T-helper 1 cell treated with Interleukin-12 subunit alpha and Interleukin-12 subunit beta and Interleukin-4 antibody, amounts not matched to agents 30 ng/mL and 1 ng/mL, for 36 hours (primary cell): ENCODE data around the gene NPB. TPM values are rescaled to one million over a fixed set of nuclear protein-coding genes. Genes with fewer than 3 reads are reported as not detected.

ENCODE experiments used
- intact Hi-C: fragments of 100-400 bp; cut with micrococcal nuclease; formaldehyde crosslinking; loops from one replicate; pipeline ENCODE4 v1.15.1; 2024
- total RNA-seq: library from RNA; stranded (reverse); gene quantifications from 2 replicates; pipeline ENCODE4 v1.2.3, GENCODE V29; 2022

Gene NPB
- total RNA-seq, 1 donor from 2014 or later, result 0.32 TPM

DNA sequence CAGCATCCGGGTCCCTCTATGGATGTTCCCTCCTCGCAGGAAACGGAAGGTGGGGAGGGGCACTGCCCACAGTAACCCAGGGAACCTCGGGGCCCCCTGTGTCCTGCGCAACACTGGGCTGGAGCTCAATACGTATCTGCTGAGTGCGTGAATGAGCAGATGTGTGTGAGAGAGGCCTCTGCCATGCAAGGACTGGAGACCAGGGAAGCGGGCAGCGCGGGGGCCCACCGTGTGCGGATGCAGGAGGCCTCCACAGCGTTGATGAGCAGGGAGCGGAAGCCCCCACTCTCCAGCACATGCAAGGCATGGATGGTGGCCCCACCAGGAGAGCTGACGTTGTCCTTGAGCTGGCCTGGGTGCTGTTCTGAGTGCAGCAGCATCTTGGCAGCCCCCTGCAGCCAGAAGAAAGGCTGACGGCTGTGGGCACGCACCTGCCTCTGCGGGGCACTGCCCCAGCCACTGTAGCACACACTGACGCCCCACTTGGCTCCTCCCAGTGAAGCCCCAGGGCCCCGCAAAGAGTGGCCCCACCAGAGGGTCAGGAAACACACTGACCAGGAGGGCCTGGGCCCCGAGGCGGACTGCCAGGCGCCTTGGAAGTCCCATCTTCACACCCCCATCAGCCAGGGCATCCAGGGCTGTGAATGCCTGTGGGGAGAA is 32.2 kb downstream of the NPB start:
- intact Hi-C loops, result no loop called here

DNA sequence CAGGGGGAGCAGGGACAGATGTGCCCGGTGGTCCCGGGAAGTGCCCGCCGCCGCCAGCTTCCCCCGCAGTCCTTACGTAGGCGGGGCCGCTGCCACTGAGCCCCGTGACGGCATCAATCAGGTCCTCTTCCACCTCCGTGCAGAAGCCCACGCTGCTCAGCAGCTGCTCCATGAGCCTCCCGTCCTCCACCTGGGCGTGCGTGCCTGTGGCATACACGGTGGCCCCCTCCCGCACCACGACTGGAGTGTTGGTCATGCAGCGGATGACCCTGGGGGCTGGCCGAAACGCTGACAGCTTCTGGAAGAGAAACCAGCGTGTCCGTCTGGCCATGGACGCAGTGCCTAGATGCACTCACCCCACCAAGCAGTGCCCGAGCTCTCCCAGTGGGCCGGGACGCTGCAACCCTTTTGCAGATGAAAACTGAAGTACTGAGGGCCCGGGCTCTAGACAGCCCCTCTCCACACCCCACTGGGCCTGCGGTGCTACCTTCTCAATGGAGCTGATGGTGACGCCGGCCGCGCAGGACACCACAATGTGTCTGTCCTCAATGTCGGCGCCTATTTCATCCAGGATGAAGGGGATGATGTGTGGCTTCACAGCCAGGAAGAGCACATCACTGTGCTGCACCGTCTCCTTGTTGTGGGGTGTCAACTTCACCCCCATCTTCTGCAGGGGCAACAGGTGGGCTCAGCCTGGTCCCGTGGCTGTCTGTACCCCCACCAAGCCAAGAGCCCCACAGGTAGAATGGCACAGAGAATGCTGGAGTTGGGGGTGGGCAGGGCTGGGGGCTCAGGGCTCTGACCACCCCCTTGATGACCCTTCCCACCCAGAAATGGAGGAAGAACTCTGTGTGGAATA is 33.0 kb downstream of the NPB start:
- intact Hi-C loops, result no loop called here

DNA sequence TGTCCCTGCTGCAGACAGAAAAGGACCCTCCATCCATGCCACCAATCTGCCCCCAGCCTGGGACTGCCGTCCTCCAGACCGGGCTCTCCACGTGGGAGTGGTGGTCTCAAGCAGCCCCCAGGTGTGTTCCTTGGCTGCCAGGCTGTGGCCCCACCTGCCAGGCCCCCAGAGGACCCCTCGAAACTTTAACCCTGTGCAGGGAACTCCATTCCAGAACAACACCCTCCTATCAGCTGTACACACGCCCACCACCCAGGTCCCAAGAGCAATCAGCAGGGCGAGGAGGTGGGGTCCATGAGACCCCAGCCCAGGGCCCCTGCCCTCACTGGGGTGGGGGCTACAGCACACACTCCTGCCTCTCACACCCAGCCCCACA is 33.7 kb downstream of the NPB start:
- intact Hi-C loops, result loop anchor here (2.0 kb wide), 1 partner anchor 41 kb away; the partner anchor contains the start of gene ASPSCR1

DNA sequence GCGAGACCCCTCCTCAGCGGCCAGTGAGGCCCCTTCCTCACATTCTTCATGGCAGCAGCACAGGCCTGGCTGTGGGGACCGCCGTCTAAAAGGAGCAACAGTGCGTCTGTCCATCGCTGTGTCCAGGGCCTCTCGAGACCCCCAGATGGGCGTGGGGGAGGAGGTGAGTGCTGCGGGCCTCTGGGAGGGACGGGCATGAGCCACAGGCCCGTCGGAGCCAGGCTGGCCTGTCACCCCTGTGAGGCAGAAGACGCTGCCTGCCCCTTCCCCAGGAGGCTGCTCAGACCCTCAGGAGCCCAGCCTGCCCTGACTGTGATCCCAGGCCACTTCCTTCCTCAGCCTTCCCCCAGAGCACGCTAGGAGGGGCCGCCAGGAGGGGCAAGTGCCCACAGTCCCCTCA is 37.2 kb downstream of the NPB start:
- intact Hi-C loops, result no loop called here

DNA sequence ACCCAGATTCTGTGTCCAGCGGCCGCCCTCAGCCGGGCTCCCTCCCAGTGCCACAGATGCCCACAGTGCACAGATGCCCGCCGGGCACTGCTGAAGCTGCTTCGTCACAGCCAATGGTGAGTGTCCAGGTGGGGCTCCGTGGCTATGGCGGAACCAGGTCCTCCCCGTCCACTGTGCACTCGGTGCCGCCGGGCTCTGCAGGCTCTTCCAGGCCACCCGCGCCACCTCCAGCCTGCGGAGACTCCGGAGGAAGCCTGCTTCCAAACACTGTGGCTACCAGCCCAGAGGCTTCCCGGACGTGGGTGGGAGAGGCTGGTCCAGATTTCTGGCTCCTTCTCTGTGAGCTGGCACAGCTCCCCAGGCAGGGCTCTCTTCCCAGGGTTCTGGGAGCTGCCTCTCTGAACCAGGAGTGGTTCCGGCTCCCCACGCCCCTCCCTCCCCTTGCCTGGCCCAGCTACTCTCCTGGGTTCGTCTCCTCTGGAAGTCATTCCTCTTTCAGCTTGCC is 37.9 kb downstream of the NPB start:
- intact Hi-C loops, result no loop called here

DNA sequence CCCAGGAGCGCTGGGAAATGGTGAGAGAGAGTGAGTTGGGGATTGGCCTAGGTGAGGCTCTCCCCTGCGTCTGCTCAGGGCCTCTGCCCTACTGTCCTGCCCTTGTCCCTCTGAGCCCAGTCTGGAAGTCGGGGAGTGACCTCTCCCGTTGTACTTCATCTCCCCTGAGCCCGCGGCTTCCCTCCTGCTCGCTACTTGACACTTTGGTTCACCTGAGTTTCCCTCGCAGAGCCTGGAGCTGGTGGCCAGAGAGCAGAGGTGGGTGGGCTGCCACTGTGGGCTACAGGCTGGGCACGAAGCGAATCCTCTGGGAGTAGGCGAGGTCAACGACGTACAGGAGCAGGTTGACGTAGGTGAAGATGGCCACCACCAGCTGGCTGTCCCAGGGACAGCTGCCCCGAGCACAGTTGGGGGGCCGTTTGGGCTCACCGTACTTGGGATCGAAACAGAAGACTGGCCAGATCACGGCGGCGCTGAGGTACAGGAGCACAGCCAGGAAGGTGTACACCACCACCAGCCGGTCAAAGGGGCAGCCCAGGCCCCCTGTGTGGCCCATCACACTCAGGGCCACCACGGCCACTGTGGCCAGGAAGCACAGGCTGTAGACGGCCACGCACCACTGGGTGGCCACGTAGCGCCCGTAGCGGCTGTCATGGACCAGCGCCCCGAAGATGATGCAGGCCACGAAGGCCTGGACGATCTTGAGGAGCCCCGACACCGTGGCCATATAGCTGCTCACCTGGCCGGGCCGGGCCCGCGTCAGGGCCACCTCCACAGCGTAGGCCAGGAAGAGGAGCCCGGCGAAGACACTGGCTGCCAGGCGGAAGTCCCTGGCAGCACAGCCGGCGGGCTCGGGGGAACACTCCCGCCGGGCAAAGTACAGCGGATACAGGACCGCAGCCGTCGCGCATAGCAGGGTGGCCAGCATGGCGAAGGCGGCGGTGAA is 38.8 kb downstream of the NPB start:
- intact Hi-C loops, result no loop called here

DNA sequence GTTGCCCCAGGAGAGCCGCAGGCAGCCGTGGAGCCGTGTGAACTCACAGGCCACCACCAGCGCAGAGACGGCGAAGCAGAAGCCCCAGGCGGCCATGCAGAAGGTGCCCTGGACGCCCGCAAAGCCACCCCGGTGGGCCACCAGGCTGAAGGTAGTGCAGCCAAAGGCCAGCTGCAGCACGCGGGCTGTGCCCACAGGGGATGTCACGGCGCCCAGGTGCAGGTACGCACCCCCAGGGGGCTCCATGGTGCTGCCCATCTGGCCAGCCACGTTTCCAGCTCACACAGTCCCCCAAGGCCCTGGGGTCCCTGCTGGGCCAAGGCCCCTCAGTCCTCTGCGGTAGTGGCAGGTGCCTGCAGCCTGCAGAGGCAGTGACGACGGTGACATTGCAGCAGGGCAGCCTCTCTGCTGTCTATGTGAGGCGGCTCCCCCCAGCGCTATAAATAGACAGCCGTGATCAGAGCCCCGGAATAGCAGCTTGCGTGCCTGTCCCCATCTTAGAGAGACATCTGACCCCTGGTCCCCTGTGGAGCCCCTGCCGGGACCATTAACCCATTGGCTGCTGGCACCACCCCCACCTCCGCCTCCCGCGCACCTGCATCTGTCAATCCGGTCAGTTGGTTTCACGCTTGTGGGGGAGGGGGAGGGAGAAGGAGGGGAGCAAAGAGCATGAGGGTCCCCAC is 39.6 kb downstream of the NPB start:
- intact Hi-C loops, result no loop called here

DNA sequence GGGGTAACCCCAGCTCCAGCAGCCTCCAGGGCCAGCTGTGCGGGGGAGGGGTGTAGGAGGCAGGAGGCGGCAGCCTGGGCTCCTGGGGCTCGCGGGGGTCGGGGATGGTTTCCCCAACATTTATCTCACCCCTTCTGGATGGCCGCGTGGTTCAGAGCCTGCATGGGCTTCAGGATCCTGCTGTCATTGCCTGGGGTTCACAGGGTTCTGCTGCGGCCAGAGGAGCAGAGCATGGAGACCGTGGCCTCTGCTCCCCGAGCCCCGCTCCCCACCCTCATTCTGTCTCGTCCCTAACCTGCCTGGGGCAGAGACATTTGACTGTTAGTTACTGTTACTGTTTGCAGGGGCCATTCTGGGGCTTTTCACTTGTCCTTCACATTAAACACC is 40.1 kb downstream of the NPB start:
- intact Hi-C loops, result no loop called here

DNA sequence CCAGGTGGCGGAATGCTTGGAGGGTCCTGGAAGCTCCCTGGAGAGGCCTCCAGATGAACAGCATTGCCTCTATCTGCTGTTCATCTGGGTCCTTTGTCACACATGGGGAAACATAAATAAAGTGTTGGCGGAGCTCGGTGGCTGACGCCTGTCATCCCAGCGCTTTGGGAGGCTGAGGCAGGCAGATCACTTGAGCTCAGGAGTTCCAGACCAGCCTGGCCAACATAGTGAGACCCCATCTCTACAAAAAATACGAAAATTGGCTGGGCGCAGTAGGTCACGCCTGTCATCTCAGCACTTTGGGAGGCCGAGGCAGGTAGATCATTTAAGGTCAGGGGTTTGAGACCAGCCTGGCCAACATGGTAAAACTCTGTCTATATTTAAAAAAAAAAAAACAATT is 42.8 kb downstream of the NPB start:
- intact Hi-C loops, result no loop called here

DNA sequence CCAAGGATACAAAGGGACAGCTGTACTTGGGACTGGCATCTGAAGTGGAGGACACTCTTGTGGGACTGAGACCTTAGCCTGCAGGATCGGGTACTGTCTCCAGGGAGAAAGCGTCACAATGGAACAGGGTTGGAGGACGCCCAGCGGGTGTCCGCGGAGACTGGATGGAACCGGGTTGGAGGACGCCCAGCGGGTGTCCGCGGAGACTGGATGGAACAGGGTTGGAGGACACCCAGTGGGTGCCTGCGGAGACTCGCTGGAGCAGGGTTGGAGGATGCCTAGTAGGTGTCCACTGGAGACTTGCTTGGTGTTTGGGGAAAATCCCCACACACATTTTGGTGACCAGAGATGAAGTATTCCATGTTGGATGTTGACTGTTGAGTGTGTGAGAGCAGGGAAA is 45.2 kb downstream of the NPB start, which contains the start of gene MYADML2:
Gene MYADML2, minus strand, starts transcription at position 45 of the 400 bp plus-strand sequence. CDS start 5,492 bp downstream, outside the sequence.
- intact Hi-C loops, result no loop called here

DNA sequence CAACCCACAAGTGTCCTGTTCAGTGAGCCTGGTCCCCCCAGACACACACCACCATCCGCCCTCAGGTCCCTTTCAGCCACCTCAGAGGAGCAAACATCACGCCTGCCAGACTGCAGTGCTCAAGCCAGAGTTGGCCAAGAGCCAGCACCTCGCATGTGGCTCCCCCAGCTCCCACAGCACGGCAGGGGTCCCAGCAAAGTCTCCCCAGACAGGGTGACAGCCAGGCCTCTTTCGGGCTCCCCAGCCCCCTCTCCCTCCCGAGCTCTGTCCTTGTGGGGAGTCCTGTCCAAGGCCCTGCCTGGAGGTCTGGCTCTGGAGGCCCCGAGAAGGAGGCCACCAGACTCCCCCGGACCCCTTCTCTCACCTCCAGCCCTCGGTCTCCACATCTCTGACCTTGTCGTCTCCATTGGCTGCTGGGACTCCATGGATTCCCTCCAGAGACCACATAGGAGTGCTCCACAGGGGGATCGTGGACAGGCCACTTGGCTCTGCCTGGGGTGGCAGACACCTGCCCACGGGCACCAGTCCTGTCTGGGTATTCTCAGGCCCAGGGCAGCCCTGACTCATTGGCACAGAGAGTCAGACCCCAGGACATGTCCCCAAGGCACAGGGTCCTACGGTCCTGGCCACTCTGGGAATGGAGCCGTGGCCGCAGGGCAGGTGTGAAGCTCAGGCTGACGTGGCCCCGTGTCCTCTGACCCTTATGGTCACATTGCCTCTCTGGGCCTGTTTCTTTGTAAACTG is 46.8 kb downstream of the NPB start:
- intact Hi-C loops, result no loop called here

DNA sequence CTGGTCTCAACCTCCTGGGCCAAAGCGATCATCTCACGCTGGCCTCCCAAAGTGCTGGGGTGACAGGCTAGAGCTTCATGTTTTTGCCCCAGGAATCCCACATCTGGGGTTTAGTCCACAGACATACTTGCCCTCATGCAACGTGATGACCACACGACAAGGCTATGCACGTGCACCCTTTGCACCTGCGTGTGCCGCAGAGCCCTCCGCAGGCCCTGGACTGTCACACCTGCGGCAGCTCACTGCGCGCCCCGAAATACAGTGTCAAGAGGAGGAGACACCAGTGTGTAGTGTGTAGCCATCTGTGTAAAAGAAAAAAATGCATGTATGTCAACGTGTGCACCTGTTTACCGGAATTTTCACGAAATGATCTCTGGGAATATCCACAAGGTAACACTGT is 48.5 kb downstream of the NPB start:
- intact Hi-C loops, result no loop called here

DNA sequence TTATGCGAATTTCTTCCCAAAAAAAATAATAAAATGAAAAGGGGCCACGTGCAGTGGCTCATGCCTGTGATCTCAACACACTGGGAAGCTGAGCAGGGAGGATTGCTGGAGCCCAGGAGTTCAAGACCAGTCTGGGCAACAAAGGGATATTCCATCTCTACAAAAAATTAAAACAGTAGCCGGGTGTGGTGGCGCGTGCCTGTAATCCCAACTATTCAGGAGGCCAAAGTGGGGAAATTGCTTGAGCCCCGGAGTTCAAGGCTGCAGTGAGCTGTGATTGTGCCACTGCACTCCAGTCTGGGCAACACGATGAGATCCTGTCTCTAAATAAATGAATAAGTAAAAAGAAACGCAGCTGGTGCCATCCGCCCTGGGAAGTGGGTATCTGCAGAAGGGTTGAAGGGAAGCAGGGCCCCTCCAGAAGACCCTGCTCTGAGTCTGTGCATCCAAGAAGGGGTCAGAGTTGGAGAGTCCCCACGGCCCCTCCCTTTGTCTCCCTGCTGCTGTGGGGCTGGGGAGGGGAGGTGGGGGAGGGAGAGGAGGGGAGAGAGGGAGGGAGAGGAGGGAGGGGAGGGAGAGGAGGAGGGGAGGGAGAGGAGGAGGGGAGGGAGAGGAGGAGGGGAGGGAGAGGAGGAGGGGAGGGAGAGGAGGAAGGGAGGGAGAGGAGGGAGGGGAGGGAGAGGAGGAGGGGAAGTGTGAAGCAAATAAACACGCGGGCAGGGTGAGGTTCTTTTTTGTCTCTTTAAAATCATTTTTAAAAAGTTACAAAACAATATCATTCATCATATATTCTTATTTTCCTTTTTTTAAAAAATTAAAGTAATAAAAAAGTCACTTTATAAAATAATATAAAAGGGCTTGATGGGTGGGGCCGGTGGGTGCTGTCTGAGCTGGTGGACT is 50.0 kb downstream of the NPB start:
- intact Hi-C loops, result no loop called here

Other genes with a start within 250 kb of the NPB start
- 21.9 and 26.3 TPM in 2 replicates for gene PDE6G, start 245.7 kb upstream of the NPB start, total RNA-seq
- gene OXLD1, start 235.6 kb upstream of the NPB start, total RNA-seq, result 48.1 and 48.8 TPM in 2 replicates
- 33.2 and 38.5 TPM in 2 replicates for gene CCDC137, start 235.5 kb upstream of the NPB start, total RNA-seq
- 30.9 and 31.1 TPM in 2 replicates for gene ARL16, start 218.4 kb upstream of the NPB start, total RNA-seq
- 127 TPM in 2 replicates for gene HGS, start 218.2 kb upstream of the NPB start, total RNA-seq
- gene MRPL12, start 198.9 kb upstream of the NPB start, total RNA-seq, result 85.6 and 86.6 TPM in 2 replicates
- gene SLC25A10, start 190.0 kb upstream of the NPB start, total RNA-seq, result 25.9 and 26.9 TPM in 2 replicates
- gene GCGR, start 98.1 kb upstream of the NPB start, total RNA-seq, result not detected in 2 replicates
- gene MCRIP1, start 68.9 kb upstream of the NPB start, total RNA-seq, result 53.5 and 56.8 TPM in 2 replicates
- not detected in 2 replicates for gene PPP1R27, start 67.2 kb upstream of the NPB start, total RNA-seq
- 548 and 588 TPM in 2 replicates for gene P4HB, start 41.7 kb upstream of the NPB start, total RNA-seq
- 671 and 678 TPM in 2 replicates for gene ARHGDIA, start 30.9 kb upstream of the NPB start, total RNA-seq
- 167 and 172 TPM in 2 replicates for gene ALYREF, start 10.7 kb upstream of the NPB start, total RNA-seq
- 108 and 111 TPM in 2 replicates for gene ANAPC11, start 10.5 kb upstream of the NPB start, total RNA-seq
- 36.7 and 38.2 TPM in 2 replicates for gene PCYT2, start 9.2 kb downstream of the NPB start, total RNA-seq
- gene SIRT7, start 15.9 kb downstream of the NPB start, total RNA-seq, result 62.7 and 71.3 TPM in 2 replicates
- 26.2 and 28.5 TPM in 2 replicates for gene MAFG, start 25.5 kb downstream of the NPB start, total RNA-seq
- gene PYCR1, start 35.1 kb downstream of the NPB start, total RNA-seq, result 36.0 and 42.3 TPM in 2 replicates
- not detected in 2 replicates for gene MYADML2, start 45.0 kb downstream of the NPB start, total RNA-seq
- gene NOTUM, start 58.9 kb downstream of the NPB start, total RNA-seq, result 0.78 and 1.6 TPM in 2 replicates
- 34.4 and 38.2 TPM in 2 replicates for gene ASPSCR1, start 75.4 kb downstream of the NPB start, total RNA-seq
- gene CENPX, start 120.6 kb downstream of the NPB start, total RNA-seq, result 71.2 and 71.7 TPM in 2 replicates
- gene LRRC45, start 121.1 kb downstream of the NPB start, total RNA-seq, result 31.2 and 33.2 TPM in 2 replicates
- gene RAC3, start 129.4 kb downstream of the NPB start, total RNA-seq, result 5.0 and 6.7 TPM in 2 replicates
- 92.9 and 97.1 TPM in 2 replicates for gene DCXR, start 135.5 kb downstream of the NPB start, total RNA-seq
- gene RFNG, start 149.6 kb downstream of the NPB start, total RNA-seq, result 26.7 and 28.2 TPM in 2 replicates
- gene GPS1, start 149.7 kb downstream of the NPB start, total RNA-seq, result 87.9 and 99.1 TPM in 2 replicates
- 131 and 136 TPM in 2 replicates for gene DUS1L, start 163.6 kb downstream of the NPB start, total RNA-seq
- gene FASN, start 196.0 kb downstream of the NPB start, total RNA-seq, result 184 and 185 TPM in 2 replicates